Cortex of kidney (tissue), 1 donor: Measurements from ENCODE around the gene RBPMS2.

Experiments used
- DNase-seq: peaks from one replicate; lab custom pipeline; 2025; lab: John Stamatoyannopoulos, UW

The RBPMS2 gene

DNA sequence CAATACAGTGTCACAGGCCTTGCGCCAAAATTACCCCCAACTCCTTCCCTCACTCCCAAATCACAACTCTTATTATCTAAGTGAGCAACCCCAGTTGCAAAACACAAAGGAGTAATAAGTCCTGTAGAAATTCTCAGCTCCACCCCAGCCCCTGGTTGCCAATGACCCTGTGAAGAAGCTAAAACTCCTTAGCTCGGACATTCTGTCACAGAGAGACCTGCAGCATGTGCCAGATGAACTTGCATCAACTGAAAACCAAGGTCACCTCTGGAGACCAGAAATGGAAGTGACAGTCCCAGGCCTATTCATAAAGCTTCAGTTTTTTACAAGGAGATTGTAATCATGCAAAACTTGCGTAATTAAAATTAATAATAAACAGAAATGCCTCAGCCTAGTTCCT, 55.2 kb downstream of the RBPMS2 start:
- DNase-seq, result no peak

DNA sequence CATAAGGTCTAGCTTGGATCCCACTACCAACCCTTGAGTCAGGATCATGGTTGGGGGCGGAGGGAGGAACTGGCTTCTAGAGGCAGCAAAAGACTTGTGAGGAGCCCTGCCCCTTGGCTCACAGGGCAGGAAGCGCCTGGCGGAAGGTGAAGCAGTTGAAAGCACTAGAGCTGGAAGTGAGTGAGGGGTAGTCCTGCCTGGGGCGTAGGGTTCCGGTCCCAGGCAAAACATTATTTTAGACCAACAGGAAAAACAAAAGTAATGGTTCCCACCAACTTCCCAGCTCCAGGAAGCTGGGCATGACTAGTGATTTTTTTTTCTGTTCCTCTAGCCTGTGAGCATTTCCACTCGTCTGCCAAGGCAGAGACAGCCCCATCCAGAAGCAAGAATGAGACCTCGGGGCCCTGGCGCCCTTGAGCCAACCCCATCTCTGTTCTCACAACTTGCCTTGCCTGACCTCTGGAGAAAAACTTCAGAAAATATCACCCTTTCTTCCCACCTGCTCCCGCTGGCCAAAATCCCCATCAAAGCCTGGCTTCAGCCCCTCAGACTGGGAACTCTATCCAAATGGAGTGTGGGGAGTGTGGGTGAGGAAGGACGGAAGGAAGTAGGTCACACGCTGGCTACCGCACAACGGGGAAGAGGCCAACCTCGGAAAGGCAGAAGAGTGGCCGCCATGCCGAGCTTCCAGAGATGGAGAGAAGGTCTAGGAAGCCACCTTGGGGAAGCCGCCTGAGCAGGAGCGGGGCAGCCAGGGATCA, 57.5 kb downstream of the RBPMS2 start:
- DNase-seq, result no peak

DNA sequence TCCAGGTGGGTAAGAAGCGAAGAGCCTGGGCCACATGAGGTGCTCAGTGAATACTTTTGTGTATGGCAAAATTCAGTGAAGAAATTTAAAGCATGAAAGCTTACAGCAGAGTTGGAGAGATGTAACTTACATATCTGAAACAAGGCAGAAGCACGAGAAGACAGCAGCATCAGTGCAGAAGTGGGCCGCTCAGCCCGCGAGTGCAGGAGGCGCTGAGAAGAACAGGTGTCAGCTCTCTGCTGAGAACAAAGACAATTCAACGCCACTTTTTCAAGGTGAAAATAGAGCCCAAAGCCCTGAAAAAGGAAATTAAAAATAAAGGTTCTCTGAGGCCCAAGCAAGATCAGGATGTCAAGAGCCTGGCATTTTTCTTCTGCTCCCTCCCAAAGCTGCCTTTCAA, 58.3 kb downstream of the RBPMS2 start:
- DNase-seq, result no peak

DNA sequence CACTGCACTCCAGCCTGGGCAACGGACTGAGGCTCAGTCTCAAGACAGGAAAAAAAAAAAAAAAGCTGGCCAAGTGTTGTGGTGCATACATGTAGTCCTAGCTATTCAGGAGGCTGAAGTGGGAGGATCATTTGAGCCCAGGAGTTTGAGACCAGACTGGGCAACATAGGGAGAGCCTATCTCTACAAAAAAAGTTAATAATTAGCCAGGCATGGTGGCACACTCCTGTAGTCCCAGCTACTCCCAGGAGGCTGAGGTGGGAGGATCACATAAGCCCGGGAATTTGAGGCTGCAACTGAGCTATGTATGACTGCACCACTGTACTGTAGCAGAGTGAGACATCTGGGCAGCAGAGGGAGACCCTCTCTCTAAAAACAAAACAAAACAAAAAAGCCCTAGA, 58.9 kb downstream of the RBPMS2 start:
- no peak for DNase-seq

DNA sequence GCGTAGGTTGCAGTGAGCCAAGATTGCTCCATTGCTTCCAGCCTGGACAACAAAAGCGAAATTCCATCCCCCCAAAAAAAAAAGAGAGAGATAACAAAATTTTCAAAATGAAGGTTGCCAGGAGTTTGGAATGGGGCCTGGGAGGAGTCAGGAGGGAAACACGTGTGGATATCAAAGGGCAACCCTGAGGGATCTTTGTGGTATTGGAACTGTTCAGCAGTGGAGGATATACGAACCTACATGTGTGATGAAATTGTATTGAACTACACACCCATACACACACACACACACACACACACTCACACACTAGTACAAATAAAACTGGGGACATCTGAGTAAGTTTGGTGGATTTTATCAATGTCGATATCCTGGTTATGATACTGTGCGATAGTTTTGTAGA, 61.8 kb downstream of the RBPMS2 start:
- no peak for DNase-seq

DNA sequence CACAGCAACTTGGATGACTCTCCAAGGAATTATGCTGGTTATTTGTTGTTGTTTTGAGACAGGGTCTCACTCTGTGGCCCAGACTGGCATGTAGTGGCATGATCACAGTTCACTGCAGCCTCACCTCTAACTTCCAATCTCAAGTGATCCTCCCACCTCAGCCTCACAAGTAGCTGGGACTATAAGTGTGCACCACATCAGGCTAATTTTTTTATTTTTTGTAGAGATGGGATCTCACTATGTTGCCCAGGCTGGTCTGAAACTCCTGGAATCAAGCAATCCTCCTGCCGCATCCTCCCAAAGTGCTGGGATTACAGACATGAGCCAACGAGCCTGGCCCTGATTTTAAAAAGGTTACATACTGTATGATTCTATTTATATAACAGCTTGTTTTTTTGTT, 63.0 kb downstream of the RBPMS2 start:
- DNase-seq, result no peak

DNA sequence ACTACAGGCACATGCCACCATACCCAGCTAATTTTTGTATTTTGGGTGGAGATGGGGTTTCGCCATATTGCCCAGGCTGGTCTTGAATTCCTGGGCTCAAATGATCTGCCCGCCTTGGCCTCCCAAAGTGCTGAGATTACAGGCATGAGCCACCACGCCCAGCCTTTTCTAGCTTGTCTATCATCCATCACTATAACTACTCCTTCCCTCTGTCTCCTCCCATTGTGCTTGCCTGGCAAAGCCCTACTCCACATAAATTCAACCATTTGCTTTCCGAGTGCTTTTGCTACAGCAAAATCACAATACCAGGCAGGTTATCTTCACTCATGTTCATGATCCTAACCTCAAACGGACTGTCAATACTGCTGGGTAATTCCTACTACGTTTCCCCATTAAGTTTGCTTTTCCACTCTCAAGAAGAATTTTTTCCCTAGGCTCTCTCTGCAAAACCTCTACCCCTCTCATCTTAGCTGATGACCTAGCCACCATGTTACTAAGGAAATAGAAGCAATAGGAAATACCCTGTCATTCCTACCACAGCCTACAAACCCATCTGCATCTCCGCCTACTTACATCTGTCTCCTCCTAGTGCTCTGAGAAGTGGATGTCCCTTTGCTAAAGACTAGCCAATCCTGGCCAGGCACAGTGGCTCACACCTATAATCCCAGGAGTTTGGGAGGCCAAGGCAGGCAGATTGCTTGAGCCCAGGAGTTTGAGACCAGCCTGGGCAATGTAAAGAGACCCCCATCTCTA, 64.5 kb downstream of the RBPMS2 start:
- DNase-seq, result no peak

DNA sequence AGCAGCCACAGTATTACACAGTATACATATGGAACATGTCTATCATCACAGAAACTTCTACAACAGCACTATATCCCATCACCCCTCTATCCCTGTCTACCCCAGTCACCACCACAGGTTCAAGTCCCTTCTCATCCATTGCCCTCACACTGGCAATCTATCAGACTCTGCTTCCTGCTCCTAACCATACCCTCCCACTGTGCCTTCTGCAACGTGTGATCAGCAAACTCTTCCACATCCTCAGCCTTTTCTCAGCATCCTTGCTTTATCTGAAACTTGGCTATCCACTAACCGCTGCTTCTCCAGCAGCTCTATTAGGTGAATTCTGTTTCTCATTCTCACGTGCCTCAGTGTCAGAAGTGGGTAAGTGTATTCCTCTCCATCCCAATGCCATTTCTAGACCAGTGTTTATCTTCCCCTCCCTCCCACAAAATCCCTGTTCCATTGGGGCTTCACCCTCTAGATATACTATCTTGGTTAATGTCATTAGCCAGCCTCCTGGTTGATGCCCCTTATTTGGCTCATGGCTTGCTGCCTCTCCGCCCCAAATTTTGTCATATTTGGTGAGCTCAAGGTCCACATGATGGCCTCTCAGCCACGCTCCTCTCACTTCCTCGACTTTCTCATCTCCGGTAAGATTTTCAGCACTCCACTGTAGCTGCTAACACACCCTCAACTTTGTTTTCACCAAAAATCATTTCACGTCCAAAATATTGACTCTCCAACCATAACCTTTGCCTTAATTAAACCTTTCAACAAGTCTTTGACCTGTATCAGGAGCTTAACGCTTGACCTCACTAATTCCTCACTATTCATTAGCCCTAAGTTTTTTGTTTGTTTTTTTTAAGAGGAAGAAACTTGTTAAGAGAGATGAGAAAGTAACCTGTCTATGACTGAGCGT, 69.1 kb downstream of the RBPMS2 start:
- no peak for DNase-seq

DNA sequence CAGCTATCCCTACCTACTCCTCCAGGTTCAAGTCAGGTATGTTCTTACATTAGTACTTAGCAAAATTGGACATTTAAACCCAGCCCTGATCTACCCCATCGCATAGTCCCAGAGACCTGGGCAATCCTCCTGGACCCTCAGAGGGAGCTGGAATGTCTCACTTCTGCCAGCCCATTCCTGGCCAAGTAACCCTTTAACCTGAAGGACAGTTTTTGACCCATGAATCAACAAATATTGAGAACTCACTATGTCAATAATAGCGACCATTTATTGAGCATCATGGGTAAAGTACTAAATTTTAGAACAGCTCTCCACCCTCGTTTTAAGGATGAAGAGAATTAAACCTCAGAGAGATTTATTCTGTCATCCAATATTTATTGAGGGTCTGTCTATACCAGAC, 70.4 kb downstream of the RBPMS2 start:
- DNase-seq, result no peak

DNA sequence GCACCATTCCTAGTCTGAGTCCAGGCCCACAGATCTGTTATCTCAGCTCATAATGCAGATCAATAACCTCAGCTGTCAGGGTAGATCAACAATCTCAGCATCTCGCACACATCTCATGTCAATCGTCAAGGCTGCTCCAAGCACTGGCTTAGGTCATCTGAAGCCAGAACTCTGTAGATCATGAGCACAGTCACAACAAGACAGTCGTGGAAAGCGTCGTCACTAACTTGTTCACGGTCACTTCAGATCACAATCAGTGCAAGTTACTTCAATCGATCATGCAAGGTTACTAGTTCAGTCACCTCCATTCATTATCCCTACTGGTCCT, 71.8 kb downstream of the RBPMS2 start:
- DNase-seq, result no peak

DNA sequence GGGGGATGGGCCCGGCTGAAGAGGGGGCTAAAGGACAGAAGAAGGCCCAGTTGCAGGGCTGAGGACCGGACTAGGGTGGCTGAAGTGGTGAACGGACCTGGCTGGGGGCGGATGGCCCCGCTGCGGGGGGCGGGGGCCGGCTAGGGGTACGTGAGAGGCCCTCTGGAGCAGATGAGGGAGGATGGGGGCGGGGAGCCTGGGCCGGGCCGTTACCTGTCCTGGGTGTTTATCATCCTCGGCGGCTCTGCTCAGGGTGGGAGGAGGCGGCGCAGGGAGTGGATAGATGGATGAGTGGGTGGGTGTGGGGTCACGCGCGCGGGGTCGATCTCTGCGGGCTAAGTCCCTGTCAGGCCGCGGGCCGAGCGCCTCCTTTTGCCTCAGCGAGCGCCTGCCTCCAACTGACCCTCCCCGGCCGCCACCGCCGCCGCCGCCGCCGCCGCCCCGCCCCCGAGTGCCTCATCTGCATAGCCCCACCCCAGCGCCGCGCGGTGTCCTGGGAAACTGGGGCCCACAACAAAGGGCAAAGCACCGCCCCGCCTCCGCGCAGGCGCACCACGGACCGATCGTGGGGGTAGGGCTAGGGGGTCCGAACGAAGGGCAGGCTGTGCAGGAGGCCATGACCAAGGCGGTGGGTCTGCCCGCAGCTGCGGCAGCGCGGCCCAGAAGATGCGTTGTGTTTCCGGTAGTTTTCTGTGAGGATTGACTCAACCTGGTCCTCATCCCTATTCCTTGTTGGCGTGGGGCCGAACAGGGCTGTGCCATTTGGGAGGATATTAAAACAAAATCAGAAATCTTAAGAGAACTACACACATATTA, 72.4 kb downstream of the RBPMS2 start:
- peak; percentile 48 for DNase-seq

DNA sequence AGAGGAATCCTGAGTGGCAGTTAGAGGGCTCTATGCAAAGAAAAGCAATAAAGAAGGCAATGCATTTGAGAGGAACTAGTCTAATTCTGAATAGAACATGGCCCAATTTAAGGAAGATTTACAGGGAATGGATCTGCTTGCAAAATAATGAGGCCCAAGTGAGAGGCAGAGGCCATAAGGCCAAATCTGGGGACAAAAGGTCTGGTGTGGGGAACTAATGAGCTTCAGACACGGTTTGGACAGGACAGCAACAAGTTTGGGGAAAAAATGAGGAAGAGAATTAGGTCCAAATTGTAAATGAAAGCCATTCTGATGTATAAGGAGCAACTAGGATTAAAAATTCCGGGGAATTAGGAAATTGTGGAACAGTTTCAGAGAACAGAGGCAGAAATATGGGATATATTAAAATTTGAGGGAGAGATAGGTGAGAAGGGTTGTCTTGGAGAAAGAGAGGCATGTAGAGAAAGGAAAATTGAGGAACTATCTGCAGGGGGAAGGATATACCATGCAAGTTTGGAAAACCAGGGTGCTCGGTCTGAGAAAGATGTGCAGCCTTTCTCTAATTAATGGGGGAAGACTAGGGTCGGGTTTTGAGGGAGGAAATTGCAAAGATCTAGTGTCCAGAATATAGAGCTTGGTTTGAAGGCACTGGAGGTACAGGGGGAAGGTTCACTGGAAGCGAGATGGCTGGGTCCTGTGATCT, 73.8 kb downstream of the RBPMS2 start:
- DNase-seq, result no peak

DNA sequence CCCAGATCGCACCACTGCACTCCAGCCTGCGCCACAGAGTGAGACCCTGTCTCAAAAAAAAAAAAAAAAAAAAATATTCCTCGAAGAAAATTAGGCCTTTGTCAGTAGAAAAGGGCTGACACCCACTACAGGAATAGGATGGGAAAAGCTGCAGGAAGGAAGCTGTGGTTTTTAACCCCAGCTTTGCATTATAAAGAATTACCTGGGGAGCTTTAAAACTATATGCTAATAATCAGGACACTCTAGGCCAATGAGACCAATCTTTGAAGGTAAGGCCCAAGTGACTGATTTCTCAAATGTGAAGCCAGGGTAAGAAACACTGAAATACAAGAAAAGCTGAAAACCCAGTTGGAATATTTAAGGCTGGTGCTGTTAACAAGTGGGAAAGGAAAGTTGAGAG, 74.3 kb downstream of the RBPMS2 start:
- no peak for DNase-seq

DNA sequence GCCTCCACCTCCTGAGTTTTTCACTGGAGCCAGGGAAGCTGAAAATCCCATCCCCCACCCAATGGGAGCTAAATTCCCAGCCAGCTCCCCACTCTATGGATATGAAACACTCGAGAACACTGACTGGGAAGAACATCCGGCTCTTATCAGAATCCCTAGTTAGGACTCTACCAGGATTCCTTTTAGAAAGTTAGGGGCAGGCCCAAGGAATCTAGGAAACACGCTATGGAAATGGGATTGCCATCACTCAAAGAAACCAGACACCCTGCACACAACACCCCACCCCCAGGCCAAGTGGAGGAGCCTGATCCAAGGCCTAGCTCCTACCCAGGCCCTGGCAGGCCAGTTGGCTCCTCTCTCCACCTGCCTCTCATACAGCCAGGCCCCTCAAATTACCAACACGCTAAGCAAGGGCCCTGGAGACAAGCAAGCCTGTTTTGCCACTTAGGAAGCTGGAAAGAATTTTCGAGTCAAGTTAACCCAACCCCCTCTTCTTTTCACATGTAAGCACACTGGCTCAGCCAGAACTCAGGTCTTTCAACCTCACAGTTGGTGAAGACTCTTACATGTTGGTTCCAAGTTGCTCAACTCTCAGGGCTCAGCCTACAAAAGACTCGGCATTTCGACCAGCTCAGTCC, 75.5 kb downstream of the RBPMS2 start:
- DNase-seq, result no peak

DNA sequence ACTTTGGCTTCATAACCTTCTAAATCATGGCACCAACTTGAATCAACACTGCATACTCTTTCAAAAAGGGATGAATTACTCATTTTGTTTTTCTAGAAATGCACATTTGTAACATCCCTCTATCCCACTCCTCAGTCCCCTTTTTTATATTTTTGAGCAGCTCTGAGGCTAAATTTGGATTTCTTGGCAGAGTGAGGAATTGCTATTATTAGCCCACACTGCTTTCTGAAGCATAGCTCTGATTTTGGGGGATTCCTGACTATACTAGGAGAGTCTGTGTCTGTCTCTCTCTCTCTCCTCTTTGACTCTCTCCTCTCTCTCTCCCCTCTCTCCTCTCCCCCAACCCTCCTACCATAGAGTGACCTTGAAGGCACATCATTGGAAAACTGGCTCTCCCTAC, 76.6 kb downstream of the RBPMS2 start:
- DNase-seq, result no peak

DNA sequence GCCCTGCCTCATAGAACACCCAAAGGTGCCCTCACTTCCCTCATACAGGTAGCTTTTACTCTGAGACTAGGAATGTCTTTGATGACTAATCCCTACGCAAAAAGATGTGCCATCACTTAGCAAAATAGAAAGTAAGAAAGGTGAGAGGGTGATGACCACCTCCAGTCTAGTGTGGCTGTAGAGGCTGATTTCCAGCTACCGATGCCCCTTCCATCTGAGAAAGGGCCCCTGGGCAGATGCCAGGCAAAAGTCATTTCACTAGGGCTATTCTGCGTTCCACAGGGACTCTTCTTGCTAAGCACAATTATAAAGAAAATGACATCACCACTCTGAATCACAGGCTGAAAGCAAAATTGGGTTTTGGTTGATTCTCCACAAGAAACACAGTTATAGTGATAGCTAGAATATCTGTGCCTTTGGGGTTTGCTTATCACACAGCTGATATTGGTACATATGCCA, 77.4 kb downstream of the RBPMS2 start:
- no peak for DNase-seq

DNA sequence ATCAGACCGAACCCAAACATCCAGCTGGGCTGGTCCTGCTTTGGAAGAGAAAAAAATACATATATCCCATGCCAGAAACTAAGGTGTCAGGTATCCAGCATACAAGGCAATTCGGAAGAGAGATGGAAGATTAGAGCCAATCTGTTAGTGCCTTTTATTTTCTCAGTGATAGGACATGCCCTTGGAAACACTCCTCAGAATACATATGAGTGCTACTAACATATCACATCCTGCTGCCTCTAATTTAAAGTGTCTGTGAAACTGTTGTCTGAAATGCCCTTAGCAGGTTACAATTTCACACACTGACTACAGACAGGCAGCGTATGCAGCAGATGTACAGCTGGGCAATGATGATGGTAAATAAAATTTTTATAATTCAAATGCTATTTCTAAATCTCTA, 78.9 kb downstream of the RBPMS2 start:
- no peak for DNase-seq

DNA sequence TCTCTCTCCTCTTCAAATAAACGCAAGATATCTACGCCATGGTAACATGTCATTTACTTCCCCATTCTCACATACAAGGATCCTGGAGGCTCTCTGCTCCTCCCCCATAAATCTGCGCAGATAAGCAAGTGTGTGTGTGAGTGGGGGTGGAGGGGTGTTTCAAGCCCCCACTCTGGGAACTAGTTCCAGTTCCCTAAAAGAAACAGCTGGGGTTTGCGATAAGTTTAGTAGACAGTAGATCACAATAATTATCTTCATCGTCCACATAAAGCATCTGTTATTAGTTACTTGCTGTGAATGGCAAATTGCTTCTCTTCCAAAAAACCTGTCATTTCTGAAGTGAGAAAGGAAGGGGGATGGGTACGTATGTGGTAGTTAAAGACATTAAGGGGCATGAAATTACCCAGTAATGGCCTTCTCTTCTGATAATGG, 79.8 kb downstream of the RBPMS2 start:
- no peak for DNase-seq

DNA sequence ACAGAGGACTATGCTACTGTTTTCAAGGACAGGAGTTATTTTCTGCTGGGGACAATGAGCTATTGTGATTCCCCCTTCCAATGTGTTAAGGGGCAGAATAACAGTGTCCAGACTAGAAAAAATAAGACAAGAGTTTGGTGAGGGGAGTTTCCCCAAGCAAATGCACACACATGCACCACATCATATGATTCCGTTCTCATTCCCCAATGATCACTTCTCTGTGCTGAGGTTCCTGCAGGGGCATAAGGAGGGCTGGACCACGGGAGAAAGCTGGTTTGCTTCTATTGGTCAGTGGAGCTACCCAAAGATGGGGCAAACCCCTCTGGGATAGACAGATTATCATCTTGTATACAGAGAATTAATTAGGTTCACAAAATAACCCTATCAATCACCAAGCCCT, 80.6 kb downstream of the RBPMS2 start:
- DNase-seq, result no peak

DNA sequence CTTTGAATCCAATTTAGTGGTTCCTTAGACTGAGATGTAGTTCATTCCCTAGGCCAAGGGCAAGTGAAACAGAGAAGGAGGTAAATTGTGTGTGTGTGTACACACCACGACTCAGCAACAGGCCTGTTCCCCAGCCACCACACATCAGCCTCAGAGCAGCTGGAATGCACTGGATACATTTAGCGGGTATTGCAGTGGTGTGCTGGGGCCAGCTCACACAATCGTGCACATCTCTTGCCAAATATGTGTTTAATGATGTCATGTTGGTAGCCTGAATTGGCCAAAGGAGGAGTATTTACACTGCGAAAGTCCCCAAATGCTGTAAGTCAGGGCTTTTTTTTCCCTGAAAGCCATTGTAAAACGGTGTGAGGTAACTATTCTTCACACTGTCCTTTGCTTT, 82.3 kb downstream of the RBPMS2 start:
- no peak for DNase-seq
